NCI-H1694 treated with DMSO at 0.1 percent for 48 hours (cell line): ENCODE data around the gene ADORA1.
A peak's percentile ranks its signal among the peaks of the same experiment; 100 is the strongest.

ENCODE experiments used
- DNase-seq: peaks from one replicate; lab custom pipeline; 2025; lab: John Stamatoyannopoulos, UW

Gene ADORA1

GRCh38 chr1:203127666-203128430, at the start of gene ADORA1:
ADORA1 (plus strand) TSS chr1:203127726; CDS start chr1:203128842, 1,116 bp downstream.
- DNase-seq = peak; percentile 64

GRCh38 chr1:203077956-203078355, 49.6 kb upstream of the ADORA1 start:
- no peak for DNase-seq

- no peak for DNase-seq
Observed at GRCh38 chr1:203078478-203078877, 49.0 kb upstream of the ADORA1 start.

GRCh38 chr1:203080456-203080855, 47.1 kb upstream of the ADORA1 start:
- DNase-seq = no peak

- no peak for DNase-seq
Observed at GRCh38 chr1:203081465-203082230, 45.9 kb upstream of the ADORA1 start.

GRCh38 chr1:203082231-203082505, 45.4 kb upstream of the ADORA1 start:
- DNase-seq = no peak

GRCh38 chr1:203082571-203083462, 44.7 kb upstream of the ADORA1 start:
- DNase-seq = no peak

GRCh38 chr1:203083463-203083921, 44.0 kb upstream of the ADORA1 start:
- no peak for DNase-seq

- DNase-seq = no peak
Observed at GRCh38 chr1:203084588-203085527, 42.7 kb upstream of the ADORA1 start.

- peak; percentile 46 for DNase-seq
Observed at GRCh38 chr1:203085528-203086406, 41.8 kb upstream of the ADORA1 start, which contains the start of gene MYOG. MYOG (minus strand) TSS chr1:203086012; CDS start chr1:203085961, 51 bp downstream.

- no peak for DNase-seq
Observed at GRCh38 chr1:203086992-203087763, 40.3 kb upstream of the ADORA1 start.

GRCh38 chr1:203088441-203088840, 39.1 kb upstream of the ADORA1 start:
- DNase-seq = no peak

GRCh38 chr1:203089001-203089650, 38.4 kb upstream of the ADORA1 start:
- no peak for DNase-seq

- no peak for DNase-seq
Observed at GRCh38 chr1:203089651-203090045, 37.9 kb upstream of the ADORA1 start.

- no peak for DNase-seq
Observed at GRCh38 chr1:203090421-203091198, 36.9 kb upstream of the ADORA1 start.

GRCh38 chr1:203091199-203091477, 36.4 kb upstream of the ADORA1 start:
- no peak for DNase-seq

- no peak for DNase-seq
Observed at GRCh38 chr1:203091761-203092330, 35.7 kb upstream of the ADORA1 start.
